GM18861 (cell line): ENCODE data around the gene NEMP2.

ENCODE experiments used
- ATAC-seq: cut with Tn5 transposase; IDR thresholded peaks from one replicate; pipeline ENCODE4 v1.9.1; 2021; ENCODE audit not compliant: unreplicated experiment

The NEMP2 gene

GRCh38 chr2:190554357-190555006 is 20.0 kb upstream of the NEMP2 start:
- ATAC-seq = no peak

GRCh38 chr2:190553254-190553653 is 18.7 kb upstream of the NEMP2 start:
- no peak for ATAC-seq

GRCh38 chr2:190551928-190552327 is 17.4 kb upstream of the NEMP2 start:
- no peak for ATAC-seq

GRCh38 chr2:190550137-190550536 is 15.6 kb upstream of the NEMP2 start:
- ATAC-seq = no peak

- ATAC-seq = no peak
Observed at GRCh38 chr2:190547886-190548285, 13.4 kb upstream of the NEMP2 start.

- ATAC-seq = no peak
Observed at GRCh38 chr2:190546734-190547133, 12.2 kb upstream of the NEMP2 start.

GRCh38 chr2:190545555-190546385 is 11.2 kb upstream of the NEMP2 start:
- ATAC-seq = no peak

- ATAC-seq = no peak
Observed at GRCh38 chr2:190545093-190545492, 10.6 kb upstream of the NEMP2 start.

GRCh38 chr2:190540048-190540447 is 5.5 kb upstream of the NEMP2 start:
- ATAC-seq = no peak

- ATAC-seq = no peak
Observed at GRCh38 chr2:190538201-190538600, 3.7 kb upstream of the NEMP2 start.

GRCh38 chr2:190537765-190538164 is 3.2 kb upstream of the NEMP2 start:
- no peak for ATAC-seq

GRCh38 chr2:190535586-190535985 is 1.1 kb upstream of the NEMP2 start:
- ATAC-seq = no peak

- no peak for ATAC-seq
Observed at GRCh38 chr2:190535121-190535439, 558 bp upstream of the NEMP2 start.

GRCh38 chr2:190533968-190534309 is 583 bp downstream of the NEMP2 start:
- peak; percentile 15 for ATAC-seq

GRCh38 chr2:190533175-190533967 is 1.2 kb downstream of the NEMP2 start:
- ATAC-seq = no peak

- ATAC-seq = no peak
Observed at GRCh38 chr2:190532581-190532980, 1.9 kb downstream of the NEMP2 start.

GRCh38 chr2:190530248-190530900 is 4.1 kb downstream of the NEMP2 start:
- ATAC-seq = no peak

- ATAC-seq = no peak
Observed at GRCh38 chr2:190529486-190530247, 4.9 kb downstream of the NEMP2 start.

GRCh38 chr2:190528521-190529001 is 6.0 kb downstream of the NEMP2 start:
- no peak for ATAC-seq

GRCh38 chr2:190527918-190528317 is 6.6 kb downstream of the NEMP2 start:
- no peak for ATAC-seq

- ATAC-seq = no peak
Observed at GRCh38 chr2:190527214-190527613, 7.3 kb downstream of the NEMP2 start.
